DMS114 treated with DMSO at 0.1 percent for 48 hours (cell line): ENCODE results near the gene NR2E1.

Experiments
- DNase-seq: peaks from one replicate; lab custom pipeline; 2025; ENCODE audit not compliant: unreplicated experiment; lab: John Stamatoyannopoulos, UW

The NR2E1 gene

GRCh38 chr6:108170332-108171290 lies 4.8 kb downstream of the NR2E1 start:
- DNase-seq, result no peak

- DNase-seq, result no peak
These were observed 5.6 kb downstream of the NR2E1 start for GRCh38 chr6:108171291-108171917.

- DNase-seq, result no peak
These were observed 6.2 kb downstream of the NR2E1 start for GRCh38 chr6:108171918-108172516.

GRCh38 chr6:108174371-108175175 lies 8.8 kb downstream of the NR2E1 start:
- DNase-seq, result no peak

GRCh38 chr6:108175176-108175591 lies 9.4 kb downstream of the NR2E1 start:
- DNase-seq, result no peak

- DNase-seq, result no peak
These were observed 9.9 kb downstream of the NR2E1 start for GRCh38 chr6:108175592-108176279.

GRCh38 chr6:108176281-108177089 lies 10.7 kb downstream of the NR2E1 start:
- DNase-seq, result no peak

GRCh38 chr6:108179741-108180140 lies 13.9 kb downstream of the NR2E1 start:
- DNase-seq, result no peak

- no peak for DNase-seq
These were observed 14.4 kb downstream of the NR2E1 start for GRCh38 chr6:108180266-108180665.

GRCh38 chr6:108180776-108181175 lies 15.0 kb downstream of the NR2E1 start:
- DNase-seq, result no peak

- DNase-seq, result no peak
These were observed 20.4 kb downstream of the NR2E1 start for GRCh38 chr6:108186226-108186625.

GRCh38 chr6:108187519-108187918 lies 21.7 kb downstream of the NR2E1 start:
- DNase-seq, result no peak

GRCh38 chr6:108193131-108193530 lies 27.3 kb downstream of the NR2E1 start:
- DNase-seq, result no peak

- no peak for DNase-seq
These were observed 28.0 kb downstream of the NR2E1 start for GRCh38 chr6:108193835-108194234.

- no peak for DNase-seq
These were observed 28.7 kb downstream of the NR2E1 start for GRCh38 chr6:108194503-108194902.

- DNase-seq, result no peak
These were observed 29.4 kb downstream of the NR2E1 start for GRCh38 chr6:108195209-108195608.

- DNase-seq, result no peak
These were observed 33.1 kb downstream of the NR2E1 start for GRCh38 chr6:108198761-108199498.

- no peak for DNase-seq
These were observed 34.4 kb downstream of the NR2E1 start for GRCh38 chr6:108200186-108200585.

GRCh38 chr6:108200631-108201030 lies 34.8 kb downstream of the NR2E1 start:
- DNase-seq, result no peak
